Lower leg skin (tissue), 4 donors: ENCODE measurements around the gene TSPAN10. TPM values are rescaled to one million over a fixed set of nuclear protein-coding genes. Genes with fewer than 3 reads are reported as not detected.

ENCODE experiments used
- DNase-seq, 2 donors: peaks; one replicate each; pipeline ENCODE4 v3.0.0-alpha.2; 2019; ENCODE audit warnings: low spot score in 2 of 2
- H3K4me3 ChIP-seq: fragments of 200-600 bp; sonication (generic); 2 replicates; pipeline ENCODE4 v1.5.1; 2017; ENCODE audit warnings: mild to moderate bottlenecking, low read depth; ENCODE audit not compliant: poor library complexity, severe bottlenecking
- CTCF ChIP-seq, 3 donors: fragments of 450-650 bp; IDR thresholded peaks; one replicate each; pipeline ENCODE4 v1.5.1; 2016; ENCODE audit warnings: antibody characterized with exemption in 3 of 3, mild to moderate bottlenecking in 3 of 3, moderate library complexity in 2 of 3
- POLR2A ChIP-seq, 2 donors: fragments of 450-650 bp; IDR thresholded peaks; one replicate each; pipeline ENCODE4 v1.6.1; 2016 to 2017; ENCODE audit warnings: antibody characterized with exemption in 2 of 2, mild to moderate bottlenecking in 1 of 2, moderate library complexity in 1 of 2
- WGBS, 2 donors: methylation state at CpG; one replicate each; pipeline ENCODE4 v1.1.5; 2018; 5-methylcytosine and 5-hydroxymethylcytosine counted together
- intact Hi-C: fragments of 100-400 bp; cut with DNase I; formaldehyde crosslinking; loops from one replicate; pipeline ENCODE4 v1.15.0; 2023; ENCODE audit warnings: low total_unique reads
- total RNA-seq, 4 donors: library from RNA; depleted of rRNA; stranded (reverse); fragments of >200 nt; gene quantifications; one replicate each; pipeline ENCODE4 v1.1.0, GENCODE V29; 2016

The TSPAN10 gene
- total RNA-seq, 4 donors from 2014 or later = 0.57 to 2.5 (median 1.6) TPM; not detected in 1

GRCh38 chr17:81640011-81640410, 3.0 kb downstream of the TSPAN10 start:
- no peak for DNase-seq
- WGBS, 2 donors = 91 to 94% methylated on average over 9 of the region's 9 CpGs
- intact Hi-C loops = no loop called here

DNA sequence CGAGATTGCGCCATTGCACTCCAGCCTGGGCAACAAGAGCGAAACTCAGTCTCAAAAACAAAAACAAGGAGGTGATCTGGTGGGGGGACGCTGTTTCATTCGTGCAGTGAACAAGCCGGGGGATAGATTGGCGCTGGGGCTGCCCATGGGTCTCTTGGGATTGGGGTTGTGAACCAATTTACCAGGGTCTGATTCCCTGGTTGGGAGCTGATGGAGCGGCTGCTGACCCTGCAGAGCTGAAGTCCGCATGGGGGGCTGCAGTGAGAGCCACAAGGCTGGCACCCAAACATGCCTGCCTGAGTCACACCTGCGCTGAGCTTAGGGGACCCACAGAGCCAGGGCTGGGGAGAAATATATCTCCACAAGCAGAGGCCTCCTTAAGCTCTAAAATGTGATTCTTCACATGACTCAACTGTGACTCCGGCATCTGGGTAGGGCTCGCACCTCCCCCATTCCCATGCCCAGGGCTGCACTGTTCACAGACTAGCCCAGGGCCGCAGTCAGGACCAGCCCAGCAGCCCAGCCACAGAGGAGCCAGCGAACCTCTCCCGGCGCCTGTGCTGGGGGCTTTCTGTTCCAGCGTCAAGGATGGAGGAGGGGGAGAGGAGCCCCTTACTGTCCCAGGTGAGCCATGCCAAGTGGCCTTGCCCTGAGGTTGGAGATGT, 5.0 kb downstream of the TSPAN10 start:
- no peak overlapping the region for H3K4me3 ChIP-seq
- 85 to 87% methylated on average over 16 to 17 of the region's 17 CpGs for WGBS, 2 donors

More at GRCh38 chr17:81640011-81640410, 3.0 kb downstream of the TSPAN10 start:
- no peak overlapping the region for H3K4me3 ChIP-seq
- TF ChIP-seq POLR2A (IDR thresholded peaks at IDR 0.05) (no peak), CTCF (IDR thresholded peaks at IDR 0.05) (no peak)

GRCh38 chr17:81644496-81644895, 7.5 kb downstream of the TSPAN10 start:
- DNase-seq = no peak
- intact Hi-C loops = no loop called here
- no peak overlapping the region for H3K4me3 ChIP-seq
- 86 to 93% methylated on average over 13 to 15 of the region's 15 CpGs for WGBS, 2 donors
- TF ChIP-seq POLR2A (IDR thresholded peaks at IDR 0.05) = no peak
- TF ChIP-seq CTCF (IDR thresholded peaks at IDR 0.05) = no peak

More for the DNA sequence above, 5.0 kb downstream of the TSPAN10 start:
- no peak for TF ChIP-seq CTCF (IDR thresholded peaks at IDR 0.05)
- no peak for TF ChIP-seq POLR2A (IDR thresholded peaks at IDR 0.05)
- DNase-seq = no peak
- intact Hi-C loops = no loop called here

DNA sequence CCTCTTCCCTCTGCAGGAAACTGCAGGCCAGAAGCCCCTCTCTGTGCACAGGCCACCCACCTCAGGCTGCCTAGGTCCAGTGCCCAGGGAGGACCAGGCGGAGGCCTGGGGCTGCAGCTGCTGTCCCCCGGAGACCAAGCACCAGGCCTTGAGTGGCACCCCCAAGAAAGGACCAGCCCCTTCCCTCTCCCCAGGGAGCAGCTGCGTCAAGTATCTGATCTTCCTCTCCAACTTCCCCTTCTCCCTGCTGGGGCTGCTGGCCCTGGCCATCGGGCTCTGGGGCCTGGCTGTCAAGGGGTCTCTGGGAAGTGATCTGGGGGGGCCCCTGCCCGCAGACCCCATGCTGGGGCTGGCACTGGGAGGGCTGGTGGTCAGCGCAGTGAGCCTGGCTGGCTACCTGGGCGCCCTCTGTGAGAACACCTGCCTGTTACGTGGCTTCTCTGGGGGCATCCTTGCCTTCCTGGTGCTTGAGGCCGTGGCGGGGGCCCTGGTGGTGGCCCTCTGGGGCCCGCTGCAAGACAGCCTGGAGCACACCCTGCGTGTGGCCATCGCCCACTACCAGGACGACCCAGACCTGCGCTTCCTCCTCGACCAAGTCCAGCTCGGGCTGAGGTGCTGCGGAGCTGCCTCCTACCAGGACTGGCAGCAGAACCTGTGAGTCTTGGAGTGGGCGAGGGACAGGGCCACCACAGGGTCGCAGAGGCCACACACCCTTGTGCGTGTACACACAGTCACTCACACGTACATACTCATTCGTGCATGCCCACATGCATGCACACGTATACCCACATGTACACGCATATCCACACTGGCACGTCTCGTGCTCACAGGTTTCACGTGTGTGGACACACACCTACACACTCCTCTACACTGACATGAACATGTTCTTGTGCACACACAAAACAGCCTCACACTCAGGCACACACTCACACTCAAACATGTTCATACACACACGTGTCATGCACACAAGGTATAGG, 8.3 kb downstream of the TSPAN10 start:
- 85 to 88% methylated on average over 26 of the region's 29 CpGs for whole genome bisulfite sequencing, 2 donors
- TF ChIP-seq CTCF (IDR thresholded peaks at IDR 0.05) (no peak), POLR2A (IDR thresholded peaks at IDR 0.05) (no peak)
- intact Hi-C loops = no loop called here
- DNase-seq = no peak
- H3K4me3 ChIP-seq = no peak overlapping the region

DNA sequence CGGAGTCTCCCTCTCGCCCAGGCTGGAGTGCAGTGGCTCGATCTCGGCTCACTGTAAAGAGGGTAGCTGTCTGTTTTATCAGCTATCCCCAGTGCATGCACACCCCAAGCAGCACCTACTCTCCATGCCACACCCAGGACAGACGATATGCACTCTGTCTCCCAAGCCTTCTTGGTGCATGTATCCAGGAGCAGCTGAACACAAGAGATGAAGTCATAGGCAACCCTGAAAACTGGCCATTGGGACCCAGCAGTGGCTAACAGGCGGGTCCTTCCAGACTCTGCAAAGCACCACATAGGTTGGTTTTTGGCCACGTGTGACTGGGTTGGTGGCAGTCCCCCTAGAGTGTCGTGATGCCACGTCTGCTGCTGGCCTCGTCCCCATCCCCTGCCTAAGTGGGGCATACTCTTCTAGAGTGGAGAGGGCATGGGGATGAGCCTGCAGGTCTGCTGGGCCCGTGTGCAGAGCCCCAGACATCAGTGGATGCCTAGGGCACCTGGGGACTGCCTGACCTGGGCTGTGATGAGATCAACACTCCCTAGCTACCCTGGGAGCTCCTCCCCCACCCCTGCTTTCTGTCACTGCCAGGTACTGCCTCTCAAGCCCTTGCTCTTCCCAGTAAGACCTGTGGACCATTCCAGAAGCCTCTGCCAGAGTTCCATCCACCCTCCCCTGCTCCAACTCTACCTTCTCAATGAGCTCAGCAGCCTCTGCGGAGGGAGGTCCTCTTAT, 10.0 kb downstream of the TSPAN10 start:
- no peak overlapping the region for H3K4me3 ChIP-seq
- intact Hi-C loops = no loop called here
- DNase-seq = no peak
- TF ChIP-seq CTCF (IDR thresholded peaks at IDR 0.05) = no peak
- no peak for TF ChIP-seq POLR2A (IDR thresholded peaks at IDR 0.05)
- WGBS, 2 donors = 72 to 76% methylated on average over 12 of the region's 12 CpGs
